HG03045 (cell line): ENCODE data around the gene NOCT.
"Not testable (repeated sequence)": the region's sequence is repeated elsewhere in the genome, so short reads cannot be mapped to it uniquely, and the experiment has no call there.

Experiments
- ATAC-seq: cut with Tn5 transposase; IDR thresholded peaks from one replicate; pipeline ENCODE4 v1.9.1; 2021; ENCODE audit warnings: mild to moderate bottlenecking, moderate library complexity; ENCODE audit not compliant: unreplicated experiment

The NOCT gene, protein sequence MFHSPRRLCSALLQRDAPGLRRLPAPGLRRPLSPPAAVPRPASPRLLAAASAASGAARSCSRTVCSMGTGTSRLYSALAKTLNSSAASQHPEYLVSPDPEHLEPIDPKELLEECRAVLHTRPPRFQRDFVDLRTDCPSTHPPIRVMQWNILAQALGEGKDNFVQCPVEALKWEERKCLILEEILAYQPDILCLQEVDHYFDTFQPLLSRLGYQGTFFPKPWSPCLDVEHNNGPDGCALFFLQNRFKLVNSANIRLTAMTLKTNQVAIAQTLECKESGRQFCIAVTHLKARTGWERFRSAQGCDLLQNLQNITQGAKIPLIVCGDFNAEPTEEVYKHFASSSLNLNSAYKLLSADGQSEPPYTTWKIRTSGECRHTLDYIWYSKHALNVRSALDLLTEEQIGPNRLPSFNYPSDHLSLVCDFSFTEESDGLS

DNA sequence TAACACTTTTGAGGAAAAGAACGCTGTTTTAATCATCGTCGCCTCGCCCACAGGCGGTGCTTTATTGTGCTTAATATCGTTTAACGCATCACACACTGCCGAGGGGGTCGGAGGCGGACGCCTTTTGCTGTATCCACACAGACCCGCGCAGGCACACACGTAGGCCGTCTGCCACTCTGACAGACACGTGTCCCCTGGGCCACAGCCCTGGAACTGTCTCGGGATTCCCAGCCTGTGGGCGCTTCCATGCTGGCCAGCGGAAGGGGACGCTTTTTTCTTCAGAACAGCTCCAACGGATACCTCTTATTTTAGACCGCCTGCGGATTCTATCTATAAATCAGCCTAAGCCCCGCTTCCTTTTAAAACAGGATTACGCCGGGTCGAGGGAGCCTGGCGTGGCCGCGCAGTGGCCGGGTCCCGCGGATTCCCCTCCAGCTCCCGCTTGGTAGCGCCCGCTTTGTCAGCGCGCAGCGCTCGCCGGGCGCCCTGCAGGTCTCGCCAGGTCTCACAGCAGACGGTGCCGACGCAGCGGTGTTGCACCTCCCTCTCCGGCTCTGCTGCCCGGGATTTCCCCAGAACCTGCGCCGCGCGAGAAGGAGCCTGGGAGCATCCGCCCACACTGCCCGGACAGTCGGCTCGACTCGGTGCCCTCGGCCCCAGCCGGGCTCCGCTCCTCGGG lies at the start of gene NOCT:
NOCT (plus strand) TSS at position 513 of the 679 bp plus-strand sequence. CDS start 201 bp downstream, outside the sequence.
- ATAC-seq: peak; percentile 95

DNA sequence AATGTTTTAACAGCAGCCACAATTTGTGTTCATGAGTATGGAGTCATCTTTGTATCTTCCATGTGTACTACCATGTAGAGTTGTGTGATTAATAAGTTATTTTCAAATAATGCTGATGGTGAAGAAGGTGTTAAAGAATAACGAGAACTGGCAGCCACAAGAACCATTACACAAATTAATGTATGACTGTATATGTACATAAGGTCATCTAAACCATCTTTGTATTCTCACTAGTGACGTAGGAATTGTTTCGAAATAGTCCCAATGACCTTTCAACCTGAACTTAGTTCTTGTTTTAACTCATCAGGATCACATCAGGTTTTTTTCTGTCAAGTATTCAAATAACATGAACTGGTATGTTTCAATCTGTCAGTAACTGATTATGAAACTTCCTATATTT lies 48.3 kb upstream of the NOCT start:
- peak; percentile 78 for ATAC-seq

DNA sequence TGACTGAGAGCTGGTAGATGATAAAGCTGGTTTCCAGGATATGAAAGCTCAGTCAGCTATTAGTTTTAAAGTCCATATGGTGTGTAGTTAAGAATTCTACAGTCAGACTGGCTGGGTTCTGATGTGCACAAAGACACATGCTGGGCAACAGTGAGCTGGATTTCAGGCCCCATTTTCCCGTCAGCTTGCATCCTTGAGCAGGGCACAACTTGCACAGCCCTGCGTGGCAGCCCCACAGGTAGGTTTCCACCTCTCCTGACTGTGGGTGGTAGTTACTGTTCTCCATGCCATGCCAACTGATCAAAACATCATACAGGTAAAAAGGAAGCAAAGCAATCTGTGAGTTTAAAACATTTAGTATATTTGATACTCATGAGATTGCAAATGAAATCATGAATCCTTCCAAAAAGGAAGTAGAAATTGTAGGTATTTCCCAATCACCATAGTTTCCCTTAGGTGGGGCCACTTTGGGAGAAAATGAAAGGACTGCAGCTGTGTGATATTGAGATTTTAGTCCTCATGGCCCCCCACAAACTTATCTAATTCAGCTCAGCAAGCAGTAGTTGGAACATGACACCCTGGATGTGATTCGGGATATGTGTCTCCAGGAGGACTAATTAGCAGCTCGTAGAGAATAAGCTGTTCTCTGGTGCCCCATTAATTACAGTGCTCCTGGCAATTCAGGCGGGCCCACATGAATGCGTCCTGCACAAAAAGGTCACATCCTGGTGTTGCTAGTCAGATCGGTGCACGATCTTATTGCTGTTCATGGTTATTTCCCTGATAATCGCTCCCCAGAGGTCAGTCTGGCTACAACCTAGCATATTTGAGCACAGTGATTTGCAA lies 42.4 kb upstream of the NOCT start:
- no peak for ATAC-seq

DNA sequence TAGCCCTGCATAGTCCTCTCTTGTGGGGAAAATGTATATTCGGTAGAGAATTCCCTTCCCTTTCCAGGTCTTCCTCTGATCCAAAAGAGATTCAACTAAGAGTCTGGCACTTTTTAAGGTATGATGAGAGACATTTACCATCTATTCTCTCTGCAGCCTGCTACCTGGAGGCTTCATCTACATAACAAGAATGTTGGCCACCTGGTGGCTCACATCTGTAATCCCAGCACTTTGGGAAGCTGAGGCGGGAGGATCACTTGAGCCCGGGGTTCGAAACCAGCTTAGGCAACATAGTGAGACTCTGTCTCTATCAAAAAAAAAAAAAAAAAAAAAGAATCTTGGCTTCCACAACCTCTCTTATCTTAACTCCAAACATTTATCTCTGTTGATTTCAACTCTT lies 40.4 kb upstream of the NOCT start:
- ATAC-seq: no peak

DNA sequence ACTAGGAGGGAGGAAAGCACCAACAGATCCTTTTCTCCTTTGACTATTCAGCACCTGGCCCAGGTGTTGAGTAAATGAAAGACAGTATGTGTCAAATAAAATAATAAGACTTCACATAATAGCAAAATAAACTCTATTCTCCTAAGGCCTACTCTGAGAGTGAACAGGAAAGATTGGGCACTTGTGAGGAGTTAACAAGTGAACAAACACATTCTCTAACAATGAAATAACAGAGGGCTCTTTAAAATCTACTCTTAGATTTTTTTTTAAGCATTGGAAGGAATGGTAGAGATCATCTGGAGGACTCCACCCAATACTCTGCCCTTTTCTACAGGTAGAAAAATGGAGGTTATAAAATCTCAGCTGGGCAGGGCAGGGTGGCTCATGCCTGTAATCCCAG lies 39.1 kb upstream of the NOCT start:
- no peak for ATAC-seq

DNA sequence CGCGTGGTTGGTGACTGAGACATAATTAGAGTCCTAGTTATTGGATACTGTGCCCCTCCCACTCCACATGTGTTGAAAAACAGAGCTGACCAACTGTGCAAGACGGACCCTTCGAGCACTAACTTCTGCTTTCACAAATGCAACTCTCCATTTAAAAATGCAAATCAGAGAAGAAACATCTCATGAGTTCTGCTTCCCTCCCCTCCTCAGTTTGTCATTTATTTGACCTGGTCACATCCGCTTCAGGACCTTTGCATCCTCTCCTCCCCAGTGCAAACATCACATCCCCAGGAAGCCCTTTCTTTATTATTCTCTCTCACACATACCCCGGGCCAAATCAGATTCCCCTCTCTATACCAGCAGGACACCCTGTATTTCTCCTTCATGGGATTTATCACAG lies 38.1 kb upstream of the NOCT start:
- ATAC-seq: peak; percentile 72

DNA sequence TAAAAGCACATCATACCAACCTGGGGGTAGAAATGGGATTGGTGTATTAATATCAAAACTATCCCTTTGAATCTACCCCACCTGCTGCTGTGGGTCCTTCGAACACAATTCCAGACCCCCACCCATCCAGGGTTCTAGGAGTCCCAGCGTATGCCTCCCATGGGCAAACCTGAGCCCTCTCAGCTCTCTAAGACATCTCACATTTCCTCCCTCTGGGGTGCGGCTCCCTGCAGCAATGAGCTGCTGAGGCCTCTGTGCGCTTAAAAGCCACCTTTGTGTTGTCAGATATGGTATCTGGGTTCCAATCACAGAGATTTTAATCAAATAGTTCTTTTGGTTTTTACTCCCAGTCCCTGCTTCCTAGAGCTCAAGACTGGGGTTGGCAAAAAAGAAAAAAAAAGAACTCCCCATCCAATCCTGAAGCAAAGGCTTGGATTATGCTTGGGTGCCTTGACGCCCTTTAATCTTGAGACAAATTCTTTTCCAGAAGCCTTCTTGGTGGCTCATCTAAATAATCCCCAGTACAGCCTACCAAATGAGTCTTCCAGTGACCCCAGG lies 37.5 kb upstream of the NOCT start:
- no peak for ATAC-seq

DNA sequence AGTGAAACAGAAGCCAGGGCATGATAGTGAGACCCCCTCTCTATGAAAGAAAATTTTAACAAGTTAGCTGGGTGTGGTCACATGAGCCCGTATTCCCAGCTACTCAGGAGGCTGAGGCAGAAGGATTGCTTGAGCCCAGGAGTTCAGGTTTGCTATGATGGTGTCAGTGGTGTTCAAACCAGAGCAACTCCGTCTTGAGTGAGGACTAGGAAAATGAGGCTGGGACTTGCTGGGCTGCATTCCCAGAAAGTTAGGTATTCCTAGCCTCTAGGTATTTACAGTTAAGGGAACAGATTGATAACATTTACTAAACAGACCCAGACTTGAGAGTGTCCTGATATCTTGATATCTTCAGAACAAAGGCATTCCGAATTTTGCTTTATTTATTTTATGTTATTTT lies 37.0 kb upstream of the NOCT start:
- ATAC-seq: no peak

DNA sequence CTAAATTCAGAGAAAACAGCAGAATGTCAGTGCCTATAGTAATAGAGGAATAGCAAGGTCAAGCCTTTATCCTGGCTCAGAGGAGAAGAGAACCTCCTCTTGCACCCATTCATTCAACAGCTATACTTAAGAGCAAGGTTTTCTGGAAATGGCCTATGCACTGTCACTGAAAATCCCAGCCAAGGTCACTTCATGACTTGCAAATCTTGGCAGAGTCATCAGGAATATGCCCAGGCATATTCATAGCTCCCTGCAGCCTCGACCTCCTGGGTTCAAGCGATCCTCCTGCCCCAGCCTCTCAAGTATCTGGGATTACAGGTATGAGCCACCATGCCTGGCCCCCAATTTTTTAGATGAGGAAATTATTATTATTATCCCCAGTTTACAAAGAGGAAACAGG lies 35.8 kb upstream of the NOCT start:
- no peak for ATAC-seq

DNA sequence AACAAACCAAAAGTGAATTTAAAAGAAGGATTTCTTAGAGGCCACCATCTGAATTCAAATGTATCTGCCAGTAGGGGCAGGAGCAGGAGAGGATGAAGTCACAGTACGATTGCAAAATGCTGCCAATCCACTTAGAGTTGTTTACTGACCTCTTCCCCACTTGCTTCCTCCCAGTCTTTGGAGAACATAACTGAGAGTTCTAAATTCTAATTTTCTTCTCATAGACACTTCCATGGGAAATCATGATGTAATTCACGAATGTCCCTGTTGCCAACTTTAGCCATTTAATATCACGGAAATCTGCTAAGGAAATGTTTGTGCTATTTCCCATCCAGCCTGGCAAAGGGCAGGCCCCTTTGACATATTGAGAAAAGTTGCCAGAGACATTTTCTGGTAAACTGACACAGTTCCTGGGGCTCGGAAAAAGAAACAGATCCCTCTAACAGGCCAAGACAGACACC lies 33.6 kb upstream of the NOCT start:
- no peak for ATAC-seq

DNA sequence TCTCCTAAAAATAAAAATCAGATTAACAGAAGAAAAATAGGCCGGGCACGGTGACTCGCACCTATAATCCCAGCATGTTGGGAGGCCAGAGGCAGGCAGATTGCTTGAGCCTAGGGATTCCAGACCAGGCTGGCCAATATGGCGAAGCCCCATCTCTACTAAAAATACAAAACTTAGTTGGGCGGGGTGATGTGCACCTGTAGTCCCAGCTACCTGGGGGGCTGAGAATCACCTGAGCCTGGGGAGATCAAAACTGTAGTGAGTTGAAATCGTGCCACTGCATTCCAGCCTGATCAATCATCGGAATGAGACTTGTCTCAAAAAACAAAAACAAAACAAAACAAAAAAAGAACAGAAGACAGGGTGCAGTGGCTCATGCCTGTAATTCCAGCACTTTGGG lies 32.8 kb upstream of the NOCT start:
- no peak for ATAC-seq

DNA sequence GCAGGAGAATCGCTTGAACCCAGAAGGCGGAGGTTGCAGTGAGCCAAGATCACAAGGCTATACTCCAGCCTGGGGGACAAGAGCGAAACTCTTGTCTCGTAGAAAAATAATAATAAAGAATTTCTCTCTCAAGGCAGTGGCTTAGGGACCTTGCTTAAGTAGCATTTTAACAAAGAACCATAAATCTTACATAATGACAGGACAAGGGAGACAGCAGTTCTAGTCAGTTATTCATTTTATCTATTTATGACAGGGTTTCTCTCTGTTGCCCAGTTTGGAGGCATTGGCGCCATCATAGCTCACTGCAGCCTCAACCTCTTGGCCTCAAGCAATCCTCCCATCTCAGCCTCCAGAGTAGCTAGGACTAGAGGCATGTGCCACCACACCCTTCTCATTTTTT lies 31.9 kb upstream of the NOCT start:
- no peak for ATAC-seq

DNA sequence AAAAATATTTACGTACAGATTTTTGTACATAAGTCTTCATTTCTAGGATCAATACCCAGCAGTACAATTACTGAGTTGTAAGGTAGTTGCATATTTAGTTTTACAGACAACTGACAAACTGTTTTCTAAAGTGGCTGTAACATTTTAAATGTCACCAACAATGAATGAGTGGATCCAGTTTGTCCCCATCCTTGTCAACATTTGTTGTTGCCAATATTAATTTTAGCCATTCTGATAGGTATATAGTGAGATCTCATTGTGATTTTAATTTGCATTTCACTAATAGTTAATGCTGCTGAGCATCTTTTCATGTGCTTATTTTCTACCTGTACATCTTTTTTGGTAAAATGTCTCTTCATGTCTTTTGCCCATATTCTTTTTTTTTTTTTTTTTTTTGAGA lies 30.9 kb upstream of the NOCT start:
- no peak for ATAC-seq

DNA sequence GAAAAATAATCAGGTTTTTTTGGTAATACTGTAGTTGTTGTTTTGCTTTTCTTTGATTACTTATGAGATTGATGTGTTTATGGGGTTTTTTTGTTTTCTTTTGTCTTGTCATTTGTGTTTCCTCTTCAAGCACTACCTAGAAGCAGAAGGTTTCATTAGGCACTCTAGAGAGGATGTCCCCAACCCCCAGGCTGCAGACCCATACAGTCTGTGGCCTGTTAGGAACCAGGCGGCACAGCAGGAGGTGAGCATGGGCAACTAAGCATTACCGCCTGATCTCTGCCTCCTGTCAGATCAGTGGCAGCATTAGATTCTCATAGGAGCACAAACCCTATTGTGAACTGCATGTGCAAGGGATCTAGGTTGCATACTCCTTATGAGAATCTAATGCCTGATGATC lies 22.9 kb upstream of the NOCT start:
- ATAC-seq: no peak

DNA sequence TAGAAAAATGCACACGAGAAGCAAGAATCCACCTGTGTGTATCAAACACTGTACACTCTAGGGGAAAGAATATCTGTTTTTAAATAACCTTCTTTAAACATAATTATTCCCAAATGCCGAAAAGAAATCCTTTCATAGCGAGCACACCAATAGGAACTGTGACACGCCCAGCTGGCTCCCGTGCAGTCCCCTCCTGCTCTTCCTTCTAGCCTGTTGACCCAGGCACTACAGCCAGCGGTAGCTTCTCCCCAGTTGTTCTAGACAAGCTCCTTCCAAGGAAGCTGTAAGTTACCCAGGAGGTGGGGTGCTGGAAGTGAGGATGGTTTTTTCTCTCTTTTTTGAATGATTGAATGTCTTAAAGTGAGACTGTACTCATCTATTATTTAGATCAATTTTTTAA lies 19.5 kb upstream of the NOCT start:
- no peak for ATAC-seq

DNA sequence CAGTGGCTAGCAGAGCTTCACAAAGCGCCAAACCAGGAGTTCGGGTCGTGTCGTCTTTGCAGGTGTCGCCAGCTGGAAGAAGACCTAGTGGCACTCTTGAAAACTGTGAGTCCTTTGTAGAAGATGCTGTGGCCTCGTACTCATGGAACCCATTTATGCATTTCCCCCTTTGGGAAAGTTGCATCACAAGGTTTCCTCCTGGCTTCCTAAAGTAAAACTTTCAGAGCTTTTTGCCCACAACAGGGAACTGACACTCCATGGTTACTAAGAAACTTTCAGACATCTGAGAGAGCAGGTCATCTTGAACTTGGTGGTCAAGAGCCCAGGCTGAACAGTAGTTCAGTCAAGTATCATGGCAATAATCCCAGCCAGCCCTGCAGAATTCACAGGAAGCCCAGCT lies 15.9 kb upstream of the NOCT start:
- no peak for ATAC-seq

DNA sequence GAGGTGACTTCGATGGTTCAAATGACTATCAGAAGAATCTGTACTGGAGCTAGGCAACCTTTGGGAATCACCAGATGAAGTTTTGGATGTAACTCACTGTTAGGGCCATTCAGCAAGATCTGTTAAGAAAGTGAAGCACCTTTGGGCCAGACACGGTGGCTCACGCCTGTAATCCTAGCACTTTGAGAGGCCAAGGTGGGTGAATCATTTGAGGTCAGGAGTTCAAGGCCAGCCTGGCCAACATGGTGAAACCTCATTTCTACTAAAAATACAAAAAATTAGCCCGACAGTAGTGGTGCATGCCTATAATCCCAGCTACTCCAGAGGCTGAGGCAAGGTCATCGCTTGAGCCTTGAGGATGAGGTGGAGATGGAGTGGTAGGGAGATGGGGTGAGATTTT lies 15.4 kb upstream of the NOCT start:
- ATAC-seq: not testable (repeated sequence)

DNA sequence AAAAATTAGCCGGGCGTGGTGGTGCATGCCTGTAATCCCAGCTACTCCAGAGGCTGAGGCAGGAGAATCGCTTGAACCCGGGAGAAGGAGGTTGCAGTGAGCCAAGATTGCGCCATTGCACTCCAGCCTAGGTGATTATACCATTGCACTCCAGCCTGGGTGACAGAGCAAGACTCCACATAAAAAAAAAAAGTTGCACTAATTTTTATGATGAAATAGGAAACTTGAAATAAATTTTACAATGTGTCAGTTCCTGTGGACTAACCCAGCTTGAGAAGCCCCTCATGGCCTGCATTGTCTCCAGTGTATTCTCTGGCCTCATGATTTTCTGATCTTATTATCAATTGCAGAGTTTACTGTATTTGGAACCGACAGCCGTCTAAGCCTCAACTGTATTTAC lies 14.2 kb upstream of the NOCT start:
- ATAC-seq: not testable (repeated sequence)

DNA sequence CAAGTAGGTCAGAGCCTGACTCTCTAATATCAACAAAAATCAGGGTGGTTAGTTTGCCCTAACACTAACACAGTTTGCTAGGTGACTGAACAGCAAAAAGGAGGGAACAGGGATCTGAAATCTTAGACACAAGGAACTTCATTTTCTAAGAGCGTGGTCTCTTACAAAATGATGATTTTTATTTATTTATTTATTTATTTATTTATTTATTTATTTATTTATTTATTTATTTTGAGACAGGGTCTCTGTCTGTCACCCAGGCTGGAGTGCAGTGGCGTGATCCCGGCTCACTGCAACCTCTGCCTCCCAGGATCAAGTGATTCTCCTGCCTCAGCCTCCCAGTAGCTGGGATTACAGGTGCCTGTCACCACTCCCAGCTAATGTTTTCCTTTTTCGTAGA lies 11.9 kb upstream of the NOCT start:
- not testable (repeated sequence) for ATAC-seq

DNA sequence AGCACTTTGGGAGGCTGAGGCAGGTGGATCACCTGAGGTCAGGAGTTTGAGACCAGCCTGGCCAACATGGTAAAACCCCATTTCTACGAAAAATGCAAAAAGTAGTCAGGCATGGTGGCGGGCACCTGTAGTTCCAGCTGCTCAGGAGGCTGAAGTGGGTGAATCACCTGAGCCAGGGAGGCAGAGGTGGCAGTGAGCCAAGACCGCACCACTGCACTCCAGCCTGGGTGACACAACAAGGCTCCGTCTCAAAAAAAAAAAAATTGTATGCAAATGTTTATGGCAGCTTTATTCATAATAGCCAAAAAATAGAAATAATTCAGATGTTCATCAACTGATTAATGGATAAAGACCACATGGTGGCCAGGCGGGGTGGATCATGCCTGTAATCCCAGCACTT lies 9.8 kb upstream of the NOCT start:
- ATAC-seq: no peak

DNA sequence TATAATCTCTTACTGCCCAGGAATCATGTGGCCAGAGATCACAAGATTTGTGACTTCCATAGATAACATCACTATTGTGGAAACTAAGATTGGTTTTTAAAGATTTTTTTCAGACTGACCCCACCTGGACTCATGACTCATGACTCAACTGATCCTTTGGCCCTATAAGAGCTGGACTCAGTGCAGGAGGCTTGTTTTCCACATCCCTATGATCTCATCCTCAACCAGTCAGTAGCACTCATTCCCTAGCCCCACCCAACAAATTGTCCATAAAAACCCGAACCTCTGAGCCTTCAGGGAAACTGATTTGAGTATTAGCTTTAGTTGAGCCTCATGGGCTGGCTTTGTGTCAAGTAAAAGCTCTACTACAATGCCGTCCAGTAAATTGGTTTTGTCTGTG lies 7.9 kb upstream of the NOCT start:
- ATAC-seq: no peak
